Measurements from ENCODE around the gene PDE4D.

PDE4D gene

GRCh38 chr5:59656351-59657254, 236.9 kb downstream of the PDE4D start:
- DNase-seq = no peak

- no peak for DNase-seq
These were observed 237.7 kb downstream of the PDE4D start for GRCh38 chr5:59655693-59656309.

- no peak for DNase-seq
These were observed 238.8 kb downstream of the PDE4D start for GRCh38 chr5:59654691-59655090.

- DNase-seq = no peak
These were observed 241.1 kb downstream of the PDE4D start for GRCh38 chr5:59652449-59652848.

- DNase-seq = no peak
These were observed 244.3 kb downstream of the PDE4D start for GRCh38 chr5:59648949-59649921.

- no peak for DNase-seq
These were observed 245.3 kb downstream of the PDE4D start for GRCh38 chr5:59648038-59648831.

- DNase-seq = no peak
These were observed 248.1 kb downstream of the PDE4D start for GRCh38 chr5:59645380-59645779.

GRCh38 chr5:59640411-59640810, 253.1 kb downstream of the PDE4D start:
- DNase-seq = peak in 4 of 51 donors; percentile 1 to 8 (median 4)

GRCh38 chr5:59637884-59638580, 255.5 kb downstream of the PDE4D start:
- no peak for DNase-seq

GRCh38 chr5:59629561-59629960, 264.0 kb downstream of the PDE4D start:
- no peak for DNase-seq

GRCh38 chr5:59628062-59628828, 265.3 kb downstream of the PDE4D start:
- no peak for DNase-seq

- no peak for DNase-seq
These were observed 268.6 kb downstream of the PDE4D start for GRCh38 chr5:59624898-59625297.

- no peak for DNase-seq
These were observed 270.7 kb downstream of the PDE4D start for GRCh38 chr5:59622848-59623247.

- DNase-seq = no peak
These were observed 272.0 kb downstream of the PDE4D start for GRCh38 chr5:59621477-59621876.

- no peak for DNase-seq
These were observed 272.9 kb downstream of the PDE4D start for GRCh38 chr5:59620535-59621212.

- DNase-seq = no peak
These were observed 274.9 kb downstream of the PDE4D start for GRCh38 chr5:59618644-59619043.

GRCh38 chr5:59617186-59617771, 276.2 kb downstream of the PDE4D start:
- no peak for DNase-seq

- no peak for DNase-seq
These were observed 277.1 kb downstream of the PDE4D start for GRCh38 chr5:59616413-59616812.

Measured in hypothalamus (tissue), 51 donors.